GM10248 (cell line): ENCODE results near the gene CA12.
"Not testable (repeated sequence)": the region's sequence is repeated elsewhere in the genome, so short reads cannot be mapped to it uniquely, and the experiment has no call there.

ENCODE experiments used
- CTCF ChIA-PET: fragments of 300-600 bp; sonication (Branson Sonifier 250); formaldehyde crosslinking; extraction: SDS; loops from one replicate; lab custom pipeline; 2021; ENCODE audit warnings: antibody characterized with exemption; lab: Yijun Ruan, JAX
- POLR2A ChIA-PET: fragments of 350-650 bp; sonication (Branson Sonifier 250); formaldehyde crosslinking; extraction: SDS; loops from one replicate; lab custom pipeline; 2020; ENCODE audit warnings: antibody characterized with exemption; lab: Yijun Ruan, JAX
- DNase-seq: peaks from one replicate; pipeline ENCODE4 v3.0.0; 2012; ENCODE audit errors: extremely low spot score
- CTCF ChIP-seq: IDR thresholded peaks from 2 replicates; pipeline ENCODE4 v1.5.1; 2012; ENCODE audit warnings: mild to moderate bottlenecking, low read depth; ENCODE audit errors: extremely low read depth, missing control alignments, control extremely low read depth

Gene CA12

GRCh38 chr15:63421433-63421832 is 39.8 kb upstream of the CA12 start:
- ChIA-PET POLR2A (no interaction called here), CTCF (interaction anchor here (0.8 kb wide), 1 partner anchor 19 kb away, joined by 3 read pairs; no protein-coding TSS in a partner anchor)
- no peak for DNase-seq
- TF ChIP-seq CTCF = no peak

GRCh38 chr15:63420333-63420747 is 38.7 kb upstream of the CA12 start:
- ChIA-PET POLR2A (no interaction called here), CTCF (no interaction called here)
- no peak for TF ChIP-seq CTCF
- DNase-seq = no peak

- CTCF ChIA-PET = no interaction called here
- POLR2A ChIA-PET = no interaction called here
- no peak for TF ChIP-seq CTCF
- no peak for DNase-seq
Measured at GRCh38 chr15:63418811-63419210, 37.2 kb upstream of the CA12 start.

GRCh38 chr15:63417721-63418120 is 36.1 kb upstream of the CA12 start:
- DNase-seq = no peak
- POLR2A ChIA-PET = no interaction called here
- no peak for TF ChIP-seq CTCF
- CTCF ChIA-PET = no interaction called here

GRCh38 chr15:63417274-63417673 is 35.6 kb upstream of the CA12 start:
- CTCF ChIA-PET, POLR2A ChIA-PET, DNase-seq: not testable (repeated sequence)

GRCh38 chr15:63414474-63415120 is 33.0 kb upstream of the CA12 start:
- POLR2A ChIA-PET = no interaction called here
- DNase-seq = no peak
- CTCF ChIA-PET = interaction anchor here (0.8 to 1.5 kb wide), 5 partner anchors 9 to 18 kb away, joined by 3 to 4 read pairs (median 3); no protein-coding TSS in a partner anchor
- TF ChIP-seq CTCF = no peak

GRCh38 chr15:63412551-63412950 is 30.9 kb upstream of the CA12 start:
- TF ChIP-seq CTCF = no peak
- DNase-seq = no peak
- ChIA-PET CTCF (interaction anchor here (1.1 to 1.9 kb wide), 5 partner anchors 8 to 365 kb away, joined by 3 to 9 read pairs (median 3); no protein-coding TSS in a partner anchor), POLR2A (no interaction called here)
